DLD1 (cell line): ENCODE measurements around the gene FHAD1.
"Not testable (repeated sequence)": the region's sequence is repeated elsewhere in the genome, so short reads cannot be mapped to it uniquely, and the experiment has no call there.

Source experiments
- in situ Hi-C: cut with HindIII; loops from 2 replicates; pipeline ENCODE4 v1.10.0; 2017; ENCODE audit warnings: low sequenced_read_pairs

FHAD1 gene

GRCh38 chr1:15275921-15276683 lies 29.1 kb downstream of the FHAD1 start:
- in situ Hi-C loops: no loop called here

DNA sequence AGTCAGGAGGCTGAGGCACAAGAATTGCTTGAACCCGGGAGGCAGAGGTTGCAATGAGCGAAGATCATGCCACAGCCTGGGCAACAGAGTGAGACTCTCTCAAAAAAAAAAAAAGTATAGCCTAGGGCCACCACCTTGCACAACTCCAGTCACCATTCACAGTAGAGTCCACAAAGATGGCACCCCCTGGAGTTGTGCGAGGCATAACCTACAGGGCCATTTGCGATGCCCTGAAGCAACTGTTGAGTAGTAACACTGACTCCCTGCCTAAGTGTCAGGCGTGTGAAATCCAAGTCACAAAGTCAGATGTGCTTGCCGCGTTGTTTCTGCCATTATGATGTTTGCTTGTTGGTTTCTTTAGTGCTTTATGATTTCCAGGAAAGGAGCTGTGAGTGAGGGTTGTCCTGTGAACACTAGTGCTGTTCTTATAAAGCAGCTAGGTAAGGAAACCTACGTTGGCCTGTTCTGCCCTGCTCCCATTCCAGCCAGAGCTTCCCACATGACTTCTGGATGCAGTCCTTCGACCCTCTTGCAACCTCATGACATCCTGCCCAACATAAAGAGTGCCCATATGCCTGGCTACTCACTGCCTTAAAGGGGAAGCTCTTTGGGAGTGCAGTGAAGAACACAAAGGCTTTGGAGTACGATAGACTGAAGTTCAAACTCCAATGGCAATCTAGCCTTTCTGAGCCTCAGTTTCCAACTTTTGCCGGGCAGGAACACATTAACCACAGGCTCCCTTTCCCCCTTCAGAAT lies 29.8 kb downstream of the FHAD1 start:
- in situ Hi-C loops: no loop called here

- in situ Hi-C loops: no loop called here
These were observed 30.4 kb downstream of the FHAD1 start for GRCh38 chr1:15277447-15277838.

DNA sequence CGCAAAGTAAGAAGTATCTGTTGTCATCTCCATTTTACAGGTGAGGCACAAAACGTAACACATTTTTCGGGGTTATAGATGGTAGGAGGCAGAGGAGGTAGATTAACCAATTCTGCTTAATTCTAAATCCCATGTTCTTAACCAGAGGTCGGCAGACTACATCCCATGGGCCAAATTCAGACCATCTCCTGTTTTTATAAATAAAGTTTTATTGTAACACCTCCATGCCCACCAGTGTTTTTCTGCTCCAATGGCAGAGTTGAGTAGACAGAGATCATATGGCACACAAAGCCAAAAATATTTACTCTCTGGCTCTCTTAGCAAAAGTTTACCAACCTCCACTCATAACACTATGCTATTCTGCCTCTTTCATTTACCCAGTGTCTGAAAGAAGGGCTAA lies 30.9 kb downstream of the FHAD1 start:
- in situ Hi-C loops: no loop called here

DNA sequence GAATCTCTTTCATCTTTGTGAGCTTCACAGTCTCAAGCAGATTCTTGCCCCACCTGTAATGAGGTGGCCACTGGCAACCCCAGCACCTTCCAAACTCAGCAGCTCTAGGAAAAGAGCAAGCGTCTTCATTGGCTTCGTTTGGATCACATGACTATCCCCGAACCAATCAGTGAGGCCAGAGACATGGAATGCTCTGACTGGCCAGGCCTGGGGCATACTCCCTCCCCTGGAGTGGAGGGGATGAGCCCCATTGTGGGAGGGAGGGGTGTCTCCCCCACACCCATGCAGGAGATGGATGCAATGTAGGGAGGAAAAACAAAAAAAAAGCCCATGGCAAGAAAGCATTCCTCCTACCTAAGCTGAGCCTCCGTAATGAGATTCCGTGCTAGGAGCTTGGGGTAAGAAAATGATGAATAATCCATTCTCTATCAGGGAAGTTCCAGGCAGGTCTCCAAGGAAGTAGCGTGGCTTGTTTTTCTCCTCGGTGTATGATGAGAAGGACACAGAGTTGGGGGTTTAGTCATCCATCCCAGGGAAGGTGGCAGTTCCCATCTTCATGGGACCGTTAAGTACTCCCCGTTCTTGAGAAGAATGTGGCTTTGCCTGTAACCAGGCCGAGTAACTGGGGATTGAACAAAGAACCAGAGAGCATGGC lies 32.7 kb downstream of the FHAD1 start:
- in situ Hi-C loops: loop anchor here (5.0 kb wide), 1 partner anchor 142 kb away; no protein-coding TSS in a partner anchor

- in situ Hi-C loops: loop anchor here (5.0 kb wide), 1 partner anchor 143 kb away; no protein-coding TSS in a partner anchor
These were observed 33.4 kb downstream of the FHAD1 start for GRCh38 chr1:15280416-15280815.

DNA sequence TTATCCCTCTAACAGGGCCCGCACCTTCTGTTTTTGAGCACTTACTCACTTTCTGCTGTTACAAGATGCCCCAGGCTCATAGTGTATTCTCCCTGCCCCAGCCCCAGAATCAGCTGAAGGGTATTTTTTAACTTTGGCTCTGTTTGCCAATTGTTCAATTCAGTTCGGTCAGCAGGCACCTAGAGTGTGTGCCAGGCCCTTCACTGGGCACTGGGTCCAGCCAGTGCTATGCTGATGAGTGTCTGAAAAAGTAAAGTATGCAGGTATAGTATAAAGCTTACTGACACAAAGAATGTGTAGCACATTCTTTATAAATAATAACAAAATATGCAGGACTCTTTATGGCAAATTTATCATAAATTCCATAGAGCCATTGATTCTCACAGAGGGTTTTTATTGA lies 35.0 kb downstream of the FHAD1 start:
- in situ Hi-C loops: loop anchor here (5.0 kb wide), 1 partner anchor 145 kb away; no protein-coding TSS in a partner anchor

GRCh38 chr1:15282810-15283474 lies 35.9 kb downstream of the FHAD1 start:
- in situ Hi-C loops: loop anchor here (5.0 kb wide), 1 partner anchor 146 kb away; no protein-coding TSS in a partner anchor

GRCh38 chr1:15283526-15283925 lies 36.5 kb downstream of the FHAD1 start:
- in situ Hi-C loops: loop anchor here (5.0 kb wide), 1 partner anchor 146 kb away; no protein-coding TSS in a partner anchor

GRCh38 chr1:15286452-15286851 lies 39.4 kb downstream of the FHAD1 start:
- in situ Hi-C loops: no loop called here

DNA sequence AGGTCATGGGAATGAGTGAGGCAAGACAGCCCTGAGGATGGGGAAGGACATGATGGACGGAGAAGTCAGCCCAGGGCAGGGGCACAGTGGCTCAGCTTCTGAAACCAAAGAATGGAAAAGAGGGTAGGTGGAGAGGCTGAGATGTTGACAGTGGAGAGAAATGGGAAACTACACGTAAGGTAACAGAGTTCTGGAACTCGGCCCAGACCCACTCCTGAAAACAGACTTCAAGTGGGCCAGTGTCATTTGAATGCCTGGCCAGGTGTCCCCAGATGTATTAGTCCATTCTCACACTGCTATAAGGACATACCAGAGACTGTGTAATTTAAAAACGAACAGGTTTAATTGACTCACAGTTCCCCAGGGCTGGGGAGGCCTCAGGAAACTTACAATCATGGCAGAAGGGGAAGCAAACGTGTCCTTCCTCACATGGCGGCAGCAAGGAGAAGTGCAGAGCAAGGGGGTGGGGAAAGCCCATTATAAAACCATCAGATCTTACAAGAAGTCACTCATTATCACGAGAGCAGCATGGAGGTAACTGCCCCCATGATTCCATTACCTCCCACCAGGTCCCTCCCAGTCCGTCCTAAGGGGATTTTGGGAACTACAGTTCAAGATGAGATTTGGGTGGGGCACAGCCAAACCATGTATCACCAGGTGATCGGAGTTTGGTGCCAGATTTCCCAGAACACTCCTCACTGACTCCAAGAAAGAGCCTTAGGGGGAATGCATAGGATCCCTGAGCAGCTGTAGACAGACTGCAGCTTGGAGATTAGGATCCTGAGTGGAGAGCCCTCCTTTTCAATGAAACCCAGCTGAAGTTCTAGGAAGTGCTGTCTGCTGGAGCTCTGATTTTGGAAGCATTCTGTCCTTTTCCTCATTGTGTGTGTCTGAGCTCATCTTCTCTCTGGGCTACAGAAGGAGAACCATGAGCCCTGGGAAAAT lies 40.3 kb downstream of the FHAD1 start:
- in situ Hi-C loops: no loop called here

GRCh38 chr1:15288173-15288926 lies 41.3 kb downstream of the FHAD1 start:
- in situ Hi-C loops: no loop called here

GRCh38 chr1:15289251-15289651 lies 42.2 kb downstream of the FHAD1 start:
- in situ Hi-C loops: no loop called here

GRCh38 chr1:15290382-15290781 lies 43.4 kb downstream of the FHAD1 start:
- in situ Hi-C loops: no loop called here

DNA sequence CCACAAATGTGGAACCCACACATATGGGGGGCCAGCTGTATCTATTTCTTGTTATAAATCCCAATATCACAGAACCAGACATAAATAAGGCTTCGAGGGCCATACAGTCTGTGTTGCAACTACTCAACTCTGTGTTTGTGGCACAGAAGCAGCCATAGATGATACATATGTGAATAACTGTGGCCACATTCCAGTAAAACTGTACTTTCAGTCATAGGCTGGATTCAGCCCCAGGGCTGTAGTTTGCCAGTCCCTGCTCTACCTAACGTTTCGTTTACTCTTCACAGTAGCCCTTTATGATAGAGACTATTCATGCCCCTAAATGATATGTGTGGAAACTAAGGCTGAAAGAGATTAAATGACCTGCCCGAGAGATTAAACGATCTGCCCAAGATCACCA lies 48.7 kb downstream of the FHAD1 start:
- in situ Hi-C loops: no loop called here

GRCh38 chr1:15296585-15297321 lies 49.7 kb downstream of the FHAD1 start:
- in situ Hi-C loops: no loop called here

DNA sequence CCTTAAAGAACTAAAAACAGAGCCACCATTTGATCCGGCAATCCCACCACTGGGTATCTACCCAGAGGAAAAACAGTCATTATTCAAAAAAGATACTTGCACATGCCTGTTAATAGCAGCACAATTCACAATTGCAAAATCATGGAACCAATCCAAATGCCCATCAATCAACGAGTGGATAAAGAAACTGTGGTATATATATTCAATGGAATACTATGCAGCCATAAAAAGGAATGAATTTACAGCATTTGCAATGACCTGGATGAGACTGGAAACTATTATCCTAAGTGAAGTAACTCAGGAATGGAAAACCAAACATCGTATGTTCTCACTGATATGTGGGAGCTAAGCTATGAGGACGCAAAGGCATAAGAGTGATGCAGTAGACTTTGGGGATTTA lies 51.0 kb downstream of the FHAD1 start:
- in situ Hi-C loops: not testable (repeated sequence)

- in situ Hi-C loops: no loop called here
These were observed 52.2 kb downstream of the FHAD1 start for GRCh38 chr1:15299179-15299578.
